ENCODE measurements around the gene RND2.

RND2 gene

GRCh38 chr17:43068570-43069367 lies 43.7 kb downstream of the RND2 start:
- TF ChIP-seq CTCF (conservative IDR thresholded peaks at IDR 0.05; ENCODE audit: low read depth, low read length), result no peak
- H3K36me3 ChIP-seq (ENCODE audit: insufficient read depth), result no peaks in the 10 kb centered on the region
- H3K4me1 ChIP-seq (ENCODE audit: low read depth, poor library complexity, severe bottlenecking), result no peaks in the 10 kb centered on the region
- no peak overlapping the region for H3K9ac ChIP-seq
- no peak overlapping the region for H3K27ac ChIP-seq
- H2AFZ ChIP-seq (ENCODE audit: low read depth), result no peak overlapping the region
- H3K4me3 ChIP-seq (IDR thresholded peaks at IDR 0.05; ENCODE audit: insufficient read depth, low read depth, low read length), result no peak overlapping the region
- no peaks in the 10 kb centered on the region for H3K79me2 ChIP-seq (ENCODE audit: insufficient read depth, low read depth)
- no peak overlapping the region for H3K4me2 ChIP-seq
- H4K20me1 ChIP-seq (ENCODE audit: insufficient read depth), result no peaks in the 10 kb centered on the region
- no peaks in the 10 kb centered on the region for H3K27me3 ChIP-seq (ENCODE audit: insufficient read depth, low read depth)

- Histone ChIP-seq H3K9ac (no peak overlapping the region), H3K36me3 (ENCODE audit: insufficient read depth) (peaks cover 2% of the 10 kb centered on the region; the same call in 1 of the 2 replicates), H3K4me1 (ENCODE audit: low read depth, poor library complexity, severe bottlenecking) (no peaks in the 10 kb centered on the region), H3K27me3 (ENCODE audit: insufficient read depth, low read depth) (no peaks in the 10 kb centered on the region), H3K4me2 (no peak overlapping the region), H4K20me1 (ENCODE audit: insufficient read depth) (no peaks in the 10 kb centered on the region), H3K79me2 (ENCODE audit: insufficient read depth, low read depth) (no peaks in the 10 kb centered on the region), H3K4me3 (IDR thresholded peaks at IDR 0.05; ENCODE audit: insufficient read depth, low read depth, low read length) (no peak overlapping the region), H3K27ac (no peak overlapping the region), H2AFZ (ENCODE audit: low read depth) (no peak overlapping the region)
- no peak for TF ChIP-seq CTCF (conservative IDR thresholded peaks at IDR 0.05; ENCODE audit: low read depth, low read length)
Observed at GRCh38 chr17:43069368-43069898, 44.4 kb downstream of the RND2 start.

- H3K27ac ChIP-seq, result no peak overlapping the region
- H3K4me3 ChIP-seq (IDR thresholded peaks at IDR 0.05; ENCODE audit: insufficient read depth, low read depth, low read length), result no peak overlapping the region
- no peak overlapping the region for H3K9ac ChIP-seq
- H3K79me2 ChIP-seq (ENCODE audit: insufficient read depth, low read depth), result no peaks in the 10 kb centered on the region
- no peaks in the 10 kb centered on the region for H3K27me3 ChIP-seq (ENCODE audit: insufficient read depth, low read depth)
- no peaks in the 10 kb centered on the region for H4K20me1 ChIP-seq (ENCODE audit: insufficient read depth)
- H2AFZ ChIP-seq (ENCODE audit: low read depth), result no peak overlapping the region
- no peaks in the 10 kb centered on the region for H3K4me1 ChIP-seq (ENCODE audit: low read depth, poor library complexity, severe bottlenecking)
- H3K4me2 ChIP-seq, result no peak overlapping the region
- H3K36me3 ChIP-seq (ENCODE audit: insufficient read depth), result peaks cover 5% of the 10 kb centered on the region; the same call in 1 of the 2 replicates
- TF ChIP-seq CTCF (conservative IDR thresholded peaks at IDR 0.05; ENCODE audit: low read depth, low read length), result no peak
Observed at GRCh38 chr17:43070257-43070656, 45.2 kb downstream of the RND2 start.

GRCh38 chr17:43070872-43071271 lies 45.8 kb downstream of the RND2 start:
- Histone ChIP-seq H3K4me1 (ENCODE audit: low read depth, poor library complexity, severe bottlenecking) (no peaks in the 10 kb centered on the region), H3K27me3 (ENCODE audit: insufficient read depth, low read depth) (no peaks in the 10 kb centered on the region), H3K36me3 (ENCODE audit: insufficient read depth) (peaks cover 5% of the 10 kb centered on the region; the same call in 1 of the 2 replicates)

More at GRCh38 chr17:43070872-43071271, 45.8 kb downstream of the RND2 start:
- H3K79me2 ChIP-seq (ENCODE audit: insufficient read depth, low read depth), result no peaks in the 10 kb centered on the region
- H3K4me3 ChIP-seq (IDR thresholded peaks at IDR 0.05; ENCODE audit: insufficient read depth, low read depth, low read length), result no peak overlapping the region
- H3K4me2 ChIP-seq, result no peak overlapping the region
- H4K20me1 ChIP-seq (ENCODE audit: insufficient read depth), result no peaks in the 10 kb centered on the region
- no peak overlapping the region for H2AFZ ChIP-seq (ENCODE audit: low read depth)
- H3K27ac ChIP-seq, result no peak overlapping the region
- no peak for TF ChIP-seq CTCF (conservative IDR thresholded peaks at IDR 0.05; ENCODE audit: low read depth, low read length)
- no peak overlapping the region for H3K9ac ChIP-seq
